Mucosa of rectum (tissue), 2 donors: Measurements from ENCODE around the gene NAP1L5.
A peak's percentile ranks its signal among the peaks of the same experiment; 100 is the strongest.

Experiments
- H3K27ac ChIP-seq, 2 donors: one replicate each; pipeline ENCODE4 v1.7.0; 2013; ENCODE audit warnings: inconsistent platforms in 2 of 2, low read depth in 2 of 2, low read length in 2 of 2
- H3K27me3 ChIP-seq, 2 donors: one replicate each; pipeline ENCODE4 v1.7.0; 2013; ENCODE audit warnings: low read length in 2 of 2; ENCODE audit not compliant: control insufficient read depth in 2 of 2, insufficient read depth in 2 of 2
- H3K36me3 ChIP-seq, 2 donors: one replicate each; pipeline ENCODE4 v1.7.0; 2013; ENCODE audit warnings: low read length in 2 of 2; ENCODE audit not compliant: control insufficient read depth in 2 of 2, insufficient read depth in 2 of 2
- H3K4me1 ChIP-seq, 2 donors: one replicate each; pipeline ENCODE4 v1.7.0; 2013; ENCODE audit warnings: low read length in 2 of 2, mild to moderate bottlenecking in 1 of 2; ENCODE audit not compliant: control insufficient read depth in 2 of 2, insufficient read depth in 2 of 2
- H3K4me3 ChIP-seq, 2 donors: one replicate each; pipeline ENCODE4 v1.7.0; 2013; ENCODE audit warnings: low read length in 2 of 2
- H3K9ac ChIP-seq, 2 donors: one replicate each; pipeline ENCODE4 v1.7.0; 2013; ENCODE audit warnings: low read length in 2 of 2, low read depth in 1 of 2, mild to moderate bottlenecking in 1 of 2
- H3K9me3 ChIP-seq, 2 donors: one replicate each; pipeline ENCODE4 v1.7.0; 2013; ENCODE audit warnings: low read length in 2 of 2; ENCODE audit not compliant: control insufficient read depth in 2 of 2
- donor health status: healthy.
- donor health status: Normal muscosa, but diverticular disease.

Gene NAP1L5

GRCh38 chr4:88697588-88698329 lies at the start of gene NAP1L5:
TSS of gene NAP1L5 (minus strand) at chr4:88697829. CDS start at chr4:88697754, 75 bp downstream.
- H3K27me3 ChIP-seq, result no peaks in the 10 kb centered on the region
- H3K4me1 ChIP-seq, result no peaks in the 10 kb centered on the region
- H3K36me3 ChIP-seq, result peaks cover 4 to 5% of the 10 kb centered on the region in 2 donors
- no peaks in the 10 kb centered on the region for H3K9me3 ChIP-seq
- peak within 1 kb of the TSS; percentile 39 to 49 for H3K27ac ChIP-seq
- H3K4me3 ChIP-seq, result peak within 1 kb of the TSS; percentile 69 to 79
- peak within 1 kb of the TSS; percentile 49 to 62 for H3K9ac ChIP-seq

- H3K4me1 ChIP-seq, result no peaks in the 10 kb centered on the region
- no peak overlapping the region for H3K9ac ChIP-seq
- peaks cover 49 to 74% of the 10 kb centered on the region in 2 donors for H3K36me3 ChIP-seq
- no peaks in the 10 kb centered on the region for H3K9me3 ChIP-seq
- H3K4me3 ChIP-seq, result no peak overlapping the region
- no peak overlapping the region for H3K27ac ChIP-seq
- no peaks in the 10 kb centered on the region for H3K27me3 ChIP-seq
Observed at GRCh38 chr4:88747351-88747750, 49.7 kb upstream of the NAP1L5 start.

- Histone ChIP-seq H3K4me1 (no peaks in the 10 kb centered on the region), H3K27me3 (no peaks in the 10 kb centered on the region), H3K9ac (no peak overlapping the region), H3K9me3 (no peaks in the 10 kb centered on the region), H3K36me3 (peaks cover 48 to 69% of the 10 kb centered on the region in 2 donors), H3K4me3 (no peak overlapping the region), H3K27ac (no peak overlapping the region)
Observed at GRCh38 chr4:88746206-88746605, 48.6 kb upstream of the NAP1L5 start.

- no peak overlapping the region for H3K27ac ChIP-seq
- H3K36me3 ChIP-seq, result peaks cover 48 to 72% of the 10 kb centered on the region in 2 donors
- H3K9me3 ChIP-seq, result no peaks in the 10 kb centered on the region
- H3K4me3 ChIP-seq, result no peak overlapping the region
- no peaks in the 10 kb centered on the region for H3K4me1 ChIP-seq
- H3K9ac ChIP-seq, result no peak overlapping the region
- H3K27me3 ChIP-seq, result no peaks in the 10 kb centered on the region
Observed at GRCh38 chr4:88745581-88746163, 48.0 kb upstream of the NAP1L5 start.

GRCh38 chr4:88745175-88745574 lies 47.5 kb upstream of the NAP1L5 start:
- Histone ChIP-seq H3K27me3 (no peaks in the 10 kb centered on the region), H3K4me1 (no peaks in the 10 kb centered on the region), H3K9ac (no peak overlapping the region), H3K9me3 (no peaks in the 10 kb centered on the region), H3K36me3 (peaks cover 45 to 68% of the 10 kb centered on the region in 2 donors), H3K27ac (no peak overlapping the region), H3K4me3 (no peak overlapping the region)

GRCh38 chr4:88744609-88745008 lies 47.0 kb upstream of the NAP1L5 start:
- Histone ChIP-seq H3K27me3 (no peaks in the 10 kb centered on the region), H3K27ac (no peak overlapping the region), H3K9ac (no peak overlapping the region), H3K9me3 (no peaks in the 10 kb centered on the region), H3K4me3 (no peak overlapping the region), H3K36me3 (peaks cover 42 to 68% of the 10 kb centered on the region in 2 donors), H3K4me1 (no peaks in the 10 kb centered on the region)

- Histone ChIP-seq H3K27ac (no peak overlapping the region), H3K4me1 (no peaks in the 10 kb centered on the region), H3K36me3 (peaks cover 36 to 65% of the 10 kb centered on the region in 2 donors), H3K9me3 (no peaks in the 10 kb centered on the region), H3K4me3 (no peak overlapping the region), H3K9ac (no peak overlapping the region), H3K27me3 (no peaks in the 10 kb centered on the region)
Observed at GRCh38 chr4:88743696-88744095, 46.1 kb upstream of the NAP1L5 start.

GRCh38 chr4:88742561-88742960 lies 44.9 kb upstream of the NAP1L5 start:
- Histone ChIP-seq H3K4me1 (peaks cover 0 to 4% of the 10 kb centered on the region in 2 donors), H3K36me3 (peaks cover 38 to 67% of the 10 kb centered on the region in 2 donors), H3K9me3 (no peaks in the 10 kb centered on the region), H3K9ac (no peak overlapping the region), H3K27ac (no peak overlapping the region), H3K4me3 (no peak overlapping the region), H3K27me3 (no peaks in the 10 kb centered on the region)

GRCh38 chr4:88738180-88738579 lies 40.6 kb upstream of the NAP1L5 start:
- peaks cover 32 to 48% of the 10 kb centered on the region in 2 donors for H3K36me3 ChIP-seq
- no peaks in the 10 kb centered on the region for H3K9me3 ChIP-seq
- no peak overlapping the region for H3K27ac ChIP-seq
- H3K4me1 ChIP-seq, result peaks cover 0 to 4% of the 10 kb centered on the region in 2 donors
- H3K27me3 ChIP-seq, result no peaks in the 10 kb centered on the region
- H3K4me3 ChIP-seq, result no peak overlapping the region
- H3K9ac ChIP-seq, result no peak overlapping the region

- H3K9me3 ChIP-seq, result no peaks in the 10 kb centered on the region
- no peak overlapping the region for H3K9ac ChIP-seq
- H3K27me3 ChIP-seq, result no peaks in the 10 kb centered on the region
- H3K27ac ChIP-seq, result no peak overlapping the region
- H3K4me3 ChIP-seq, result peak overlapping the region in 1 of 2 donors; percentile 2
- peaks cover 32 to 40% of the 10 kb centered on the region in 2 donors for H3K36me3 ChIP-seq
- H3K4me1 ChIP-seq, result peaks cover 0 to 4% of the 10 kb centered on the region in 2 donors
Observed at GRCh38 chr4:88737307-88737941, 39.8 kb upstream of the NAP1L5 start.
